ENCODE measurements around the gene FRAT1.

DNA sequence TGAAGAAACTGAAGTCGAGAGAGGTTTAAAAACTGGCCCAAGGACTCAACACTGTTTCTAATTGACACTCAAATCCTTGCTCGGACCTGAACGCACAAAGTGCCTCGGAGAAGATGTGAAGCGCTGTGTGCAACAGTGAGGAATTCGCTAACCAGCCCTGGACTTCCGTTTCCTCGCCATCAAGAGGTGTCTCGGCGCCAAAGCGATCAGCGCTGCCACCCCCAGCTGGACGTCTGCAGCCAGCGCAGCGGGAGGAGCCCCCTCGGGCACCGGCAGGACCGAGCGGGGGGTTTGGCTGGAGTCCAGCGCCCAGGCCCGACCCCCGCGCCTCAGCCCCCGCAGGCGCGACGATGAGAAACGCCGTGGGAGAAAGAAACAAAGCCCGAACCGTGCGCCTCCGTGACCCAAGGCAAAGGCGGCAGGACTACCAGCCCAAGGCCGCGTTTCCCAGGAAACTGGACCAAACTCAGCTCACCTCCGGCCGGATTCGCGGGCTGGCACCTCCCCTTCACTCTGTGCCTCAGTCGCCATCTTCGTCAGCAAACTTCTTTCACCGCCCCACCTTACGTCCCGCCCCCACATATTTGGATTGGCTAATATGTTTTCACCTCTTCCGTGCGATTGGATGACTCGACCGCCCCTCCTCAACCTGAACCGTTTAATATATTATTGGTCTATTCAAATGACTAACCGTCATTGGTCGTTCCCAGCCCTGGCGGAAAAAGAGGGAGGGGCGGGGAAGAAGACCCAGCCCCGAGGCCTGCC is 26.8 kb upstream of the FRAT1 start, which contains the start of gene ARHGAP19:
- no peak for TF ChIP-seq EZH2 (IDR thresholded peaks at IDR 0.05; ENCODE audit: low read length)
- TF ChIP-seq, protein P1, sequence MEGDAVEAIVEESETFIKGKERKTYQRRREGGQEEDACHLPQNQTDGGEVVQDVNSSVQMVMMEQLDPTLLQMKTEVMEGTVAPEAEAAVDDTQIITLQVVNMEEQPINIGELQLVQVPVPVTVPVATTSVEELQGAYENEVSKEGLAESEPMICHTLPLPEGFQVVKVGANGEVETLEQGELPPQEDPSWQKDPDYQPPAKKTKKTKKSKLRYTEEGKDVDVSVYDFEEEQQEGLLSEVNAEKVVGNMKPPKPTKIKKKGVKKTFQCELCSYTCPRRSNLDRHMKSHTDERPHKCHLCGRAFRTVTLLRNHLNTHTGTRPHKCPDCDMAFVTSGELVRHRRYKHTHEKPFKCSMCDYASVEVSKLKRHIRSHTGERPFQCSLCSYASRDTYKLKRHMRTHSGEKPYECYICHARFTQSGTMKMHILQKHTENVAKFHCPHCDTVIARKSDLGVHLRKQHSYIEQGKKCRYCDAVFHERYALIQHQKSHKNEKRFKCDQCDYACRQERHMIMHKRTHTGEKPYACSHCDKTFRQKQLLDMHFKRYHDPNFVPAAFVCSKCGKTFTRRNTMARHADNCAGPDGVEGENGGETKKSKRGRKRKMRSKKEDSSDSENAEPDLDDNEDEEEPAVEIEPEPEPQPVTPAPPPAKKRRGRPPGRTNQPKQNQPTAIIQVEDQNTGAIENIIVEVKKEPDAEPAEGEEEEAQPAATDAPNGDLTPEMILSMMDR (optimal IDR thresholded peaks at IDR 0.05 in 1 of 3, IDR thresholded peaks at IDR 0.05 in 1 of 3, conservative IDR thresholded peaks at IDR 0.05 in 1 of 3; ENCODE audit: extremely low read depth in 1 of 3, insufficient read depth in 2 of 3, low read length in 3 of 3): peak in 2 of 3 experiments; percentile 20 to 34
